ENCODE measurements around the gene ZMYND8. TPM values are rescaled to one million over a fixed set of nuclear protein-coding genes. Genes with fewer than 3 reads are reported as not detected.

Gene ZMYND8
- total and polyA plus RNA-seq, 2 of the 8 experiments (the other 6 are each of a cell fraction or from before 2014, with no cell fraction given), result 50.5 to 163 TPM

GRCh38 chr20:47262365-47263013 lies 94.0 kb downstream of the ZMYND8 start:
- no peak overlapping the region for H2BK5ac ChIP-seq (ENCODE audit: low read depth, low read length)
- H4K91ac ChIP-seq (replicated peaks; ENCODE audit: insufficient read length, low read length), result no peak overlapping the region
- 94 to 100% methylated on average over 1 to 15 of the region's 15 CpGs for WGBS, 2 experiments (ENCODE audit: extremely low coverage in 1 of 2, insufficient coverage in 1 of 2, insufficient read length in 1 of 2, insufficient replicate concordance in 2 of 2, low coverage in 1 of 2, low lambda C conversion rate in 2 of 2, missing lambda C conversion rate in 1 of 2)
- no peaks in the 10 kb centered on the region; the same call in 1 of the 2 replicates for H3K23me2 ChIP-seq (ENCODE audit: low read depth, low read length)
- peaks cover 0 to 4% (median 0%) of the 10 kb centered on the region in 4 experiments; a peak in 1 of 7 replicates for H3K4me1 ChIP-seq (replicated peaks in 1 of 4; ENCODE audit: control insufficient read depth in 3 of 4, insufficient read depth in 4 of 4, low read length in 3 of 4)
- no peak overlapping the region for H4K5ac ChIP-seq (ENCODE audit: insufficient read length, low read depth, low read length)
- peaks cover 3 to 80% of the 10 kb centered on the region in 2 experiments; a peak in 3 of 4 replicates for H3K79me2 ChIP-seq (ENCODE audit: control insufficient read depth in 1 of 2, insufficient read depth in 2 of 2, low read length in 2 of 2)
- H2BK20ac ChIP-seq (ENCODE audit: low read length), result no peak overlapping the region
- H3K4me2 ChIP-seq (ENCODE audit: insufficient read depth in 1 of 2, low read depth in 2 of 2, low read length in 2 of 2), result no peak overlapping the region
- no peak overlapping the region for H2BK15ac ChIP-seq (ENCODE audit: low read length)
- CTCF ChIA-PET (ENCODE audit: partially characterized antibody), result interaction anchor here (0.6 to 3.5 kb wide), 6 partner anchors 10 to 458 kb away, joined by 3 to 24 read pairs (median 4); no protein-coding TSS in a partner anchor
- H3K27me3 ChIP-seq (replicated peaks in 1 of 4; ENCODE audit: control insufficient read depth in 3 of 4, extremely low read depth in 1 of 4, insufficient read depth in 3 of 4, low read length in 3 of 4), result no peaks in the 10 kb centered on the region
- H3K9me3 ChIP-seq (ENCODE audit: insufficient read depth in 2 of 2, low read depth in 1 of 2, low read length in 1 of 2), result no peaks in the 10 kb centered on the region
- H3K9ac ChIP-seq (replicated peaks in 1 of 4; ENCODE audit: extremely low read depth in 1 of 4, low read depth in 3 of 4, low read length in 3 of 4), result no peak overlapping the region
- H3K79me1 ChIP-seq (ENCODE audit: low read depth, low read length), result peaks cover 8% of the 10 kb centered on the region
- POLR2A ChIA-PET (ENCODE audit: partially characterized antibody), result interaction anchor here (0.7 to 2.4 kb wide), 4 partner anchors 9 to 57 kb away, joined by 3 to 7 read pairs (median 4); no protein-coding TSS in a partner anchor
- H4K8ac ChIP-seq (ENCODE audit: extremely low read depth, insufficient read depth, low read length), result no peak overlapping the region
- TF ChIP-seq EZH2 (IDR thresholded peaks at IDR 0.05; ENCODE audit: low read depth, low read length, severe bottlenecking) (no peak), SIN3A (conservative IDR thresholded peaks at IDR 0.05 in 1 of 2, IDR thresholded peaks at IDR 0.05 in 1 of 2; ENCODE audit: low read depth in 1 of 2, low read length in 2 of 2) (no peak), POLR2A (IDR thresholded peaks at IDR 0.05; ENCODE audit: control extremely low read depth in 1 of 2, low read depth in 2 of 2, low read length in 2 of 2) (peak in 1 of 2 experiments; percentile 35; a peak in 1 of 3 replicates), HDAC2 (IDR thresholded peaks at IDR 0.05; ENCODE audit: borderline replicate concordance in 1 of 2, low read depth in 2 of 2, low read length in 2 of 2) (no peak), ASH2L (IDR thresholded peaks at IDR 0.05; ENCODE audit: low read length) (no peak), POU5F1 (IDR thresholded peaks at IDR 0.05; ENCODE audit: low read depth, low read length) (no peak)
- H2BK12ac ChIP-seq (ENCODE audit: low read depth, low read length), result no peak overlapping the region
- no peak overlapping the region for H3K23ac ChIP-seq (ENCODE audit: insufficient read length)
- H3K56ac ChIP-seq (replicated peaks; ENCODE audit: insufficient read length, low read depth, low read length), result no peak overlapping the region
- no peak overlapping the region for H3K14ac ChIP-seq (ENCODE audit: insufficient read length)
- H3K4ac ChIP-seq (replicated peaks; ENCODE audit: insufficient read length, low read depth, low read length), result no peak overlapping the region
- FAIRE-seq (no peak), DNase-seq (ENCODE audit: low read depth in 1 of 2, low spot score in 2 of 2) (no peak)
- no peak overlapping the region for H3K4me3 ChIP-seq (ENCODE audit: extremely low read depth in 1 of 4, insufficient read depth in 2 of 4, low read depth in 3 of 4, low read length in 4 of 4)
- H2AK5ac ChIP-seq (ENCODE audit: low read depth, low read length), result no peak overlapping the region
- H3K36me3 ChIP-seq (ENCODE audit: control insufficient read depth in 2 of 4, insufficient read depth in 4 of 4, low read length in 3 of 4), result peaks cover 13 to 79% (median 54%) of the 10 kb centered on the region in 4 experiments; a peak in 7 of 8 replicates
- no peak overlapping the region for H2AFZ ChIP-seq (ENCODE audit: low read length)
- no peak overlapping the region for H2BK120ac ChIP-seq (replicated peaks; ENCODE audit: low read depth, low read length)
- no peak overlapping the region for H3K18ac ChIP-seq (ENCODE audit: extremely low read depth, low read length)
- no peak overlapping the region for H3K27ac ChIP-seq (ENCODE audit: low read depth, low read length)
- H4K20me1 ChIP-seq (replicated peaks in 1 of 2; ENCODE audit: control insufficient read depth in 1 of 2, insufficient read depth in 2 of 2, low read length in 2 of 2), result peaks cover 6 to 9% of the 10 kb centered on the region in 2 experiments

All from H1 (cell line).